Fibroblast of mammary gland (primary cell): Measurements from ENCODE around the gene PHF21A.

Experiments used
- DNase-seq: peaks from one replicate; pipeline ENCODE4 v3.0.0-alpha.2; 2010; ENCODE audit warnings: low read depth
- H3K4me3 ChIP-seq: 2 replicates; pipeline ENCODE4 v1.5.1; 2011; ENCODE audit warnings: low read depth, mild to moderate bottlenecking, low read length, moderate library complexity; ENCODE audit not compliant: control insufficient read depth
- TF ChIP-seq, protein P1 (sequence below): conservative IDR thresholded peaks from 2 replicates; pipeline ENCODE4 v1.5.1; 2011; ENCODE audit warnings: low read depth, low read length, inconsistent platforms; ENCODE audit not compliant: control insufficient read depth, insufficient read depth

PHF21A gene

DNA sequence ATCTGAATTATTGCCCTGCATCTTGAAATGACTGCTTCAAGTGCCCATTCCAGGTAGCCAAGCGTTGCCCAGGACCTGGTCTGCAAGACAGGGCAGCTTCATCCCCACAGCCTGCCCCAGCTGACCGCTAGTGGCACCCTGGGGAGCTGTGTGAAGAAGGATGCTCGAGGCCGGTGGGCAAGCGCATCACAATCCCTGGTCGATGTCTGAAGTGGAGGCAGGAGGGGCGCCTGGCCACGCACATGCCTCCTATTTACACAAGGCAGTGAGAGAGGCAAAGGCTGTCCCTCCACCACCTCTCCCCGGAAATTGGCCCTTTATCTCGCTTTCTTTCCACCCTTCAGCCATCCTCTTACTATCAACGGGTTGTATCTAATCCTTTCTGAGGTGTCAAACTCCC, 28.1 kb upstream of the PHF21A start:
- TF ChIP-seq, protein P1, sequence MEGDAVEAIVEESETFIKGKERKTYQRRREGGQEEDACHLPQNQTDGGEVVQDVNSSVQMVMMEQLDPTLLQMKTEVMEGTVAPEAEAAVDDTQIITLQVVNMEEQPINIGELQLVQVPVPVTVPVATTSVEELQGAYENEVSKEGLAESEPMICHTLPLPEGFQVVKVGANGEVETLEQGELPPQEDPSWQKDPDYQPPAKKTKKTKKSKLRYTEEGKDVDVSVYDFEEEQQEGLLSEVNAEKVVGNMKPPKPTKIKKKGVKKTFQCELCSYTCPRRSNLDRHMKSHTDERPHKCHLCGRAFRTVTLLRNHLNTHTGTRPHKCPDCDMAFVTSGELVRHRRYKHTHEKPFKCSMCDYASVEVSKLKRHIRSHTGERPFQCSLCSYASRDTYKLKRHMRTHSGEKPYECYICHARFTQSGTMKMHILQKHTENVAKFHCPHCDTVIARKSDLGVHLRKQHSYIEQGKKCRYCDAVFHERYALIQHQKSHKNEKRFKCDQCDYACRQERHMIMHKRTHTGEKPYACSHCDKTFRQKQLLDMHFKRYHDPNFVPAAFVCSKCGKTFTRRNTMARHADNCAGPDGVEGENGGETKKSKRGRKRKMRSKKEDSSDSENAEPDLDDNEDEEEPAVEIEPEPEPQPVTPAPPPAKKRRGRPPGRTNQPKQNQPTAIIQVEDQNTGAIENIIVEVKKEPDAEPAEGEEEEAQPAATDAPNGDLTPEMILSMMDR, result no peak
- no peak overlapping the region for H3K4me3 ChIP-seq
- no peak for DNase-seq

DNA sequence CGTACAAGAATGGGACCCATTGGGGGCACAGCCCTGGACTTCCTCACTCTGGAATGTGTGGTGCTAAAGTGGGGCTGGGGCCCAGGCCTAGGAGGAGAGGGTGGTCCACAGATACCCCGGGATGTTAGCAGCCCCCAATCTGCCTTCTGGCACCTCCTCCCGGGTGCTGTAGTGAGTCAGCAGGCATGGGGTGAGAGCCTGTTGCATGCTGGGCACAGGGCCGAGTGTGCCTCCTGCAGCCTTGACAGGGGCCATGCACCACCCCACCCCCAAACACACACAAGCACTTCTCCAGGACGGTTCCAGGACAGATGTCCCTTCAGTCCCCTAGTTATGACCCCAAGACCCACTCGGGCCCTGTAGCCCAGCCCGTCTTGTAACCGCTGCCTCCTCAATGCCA, 23.5 kb upstream of the PHF21A start:
- TF ChIP-seq, protein P1, result no peak
- H3K4me3 ChIP-seq, result no peak overlapping the region
- no peak for DNase-seq

DNA sequence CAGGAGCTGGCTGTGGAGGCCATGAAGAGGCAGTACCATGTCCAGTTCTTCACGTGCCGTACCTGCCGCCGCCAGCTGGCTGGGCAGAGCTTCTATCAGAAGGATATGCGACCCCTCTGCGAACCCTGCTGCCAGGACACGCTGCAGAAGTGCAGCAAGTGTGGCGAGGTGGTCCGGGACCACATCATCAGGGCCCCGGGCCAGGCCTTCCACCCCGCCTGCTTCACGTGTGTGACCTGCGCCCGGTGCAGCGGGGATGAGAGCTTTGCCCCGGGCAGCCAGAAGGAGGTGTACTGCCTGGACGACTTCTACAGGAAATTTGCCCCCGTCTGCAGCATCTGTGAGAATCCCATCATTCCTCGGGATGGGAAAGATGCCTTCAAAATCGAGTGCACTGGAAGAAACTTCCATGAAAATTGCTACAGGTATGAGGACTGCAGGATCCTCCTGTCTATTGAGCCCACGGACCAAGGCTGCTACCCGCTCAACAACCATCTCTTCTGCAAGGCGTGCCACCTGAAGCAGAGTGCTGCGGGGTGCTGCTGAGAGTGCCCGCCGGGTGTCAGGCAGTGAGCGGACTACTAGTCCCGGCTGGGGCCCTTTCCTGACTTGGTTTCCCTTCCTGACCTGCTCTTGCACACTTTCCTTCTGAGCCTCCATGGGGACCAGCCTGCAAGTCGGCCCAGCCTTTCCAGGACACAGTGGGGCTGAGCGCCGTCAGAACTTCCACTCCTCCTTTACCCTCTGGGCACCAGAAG, 22.0 kb upstream of the PHF21A start:
- no peak overlapping the region for H3K4me3 ChIP-seq
- no peak for DNase-seq
- TF ChIP-seq, protein P1, result no peak

DNA sequence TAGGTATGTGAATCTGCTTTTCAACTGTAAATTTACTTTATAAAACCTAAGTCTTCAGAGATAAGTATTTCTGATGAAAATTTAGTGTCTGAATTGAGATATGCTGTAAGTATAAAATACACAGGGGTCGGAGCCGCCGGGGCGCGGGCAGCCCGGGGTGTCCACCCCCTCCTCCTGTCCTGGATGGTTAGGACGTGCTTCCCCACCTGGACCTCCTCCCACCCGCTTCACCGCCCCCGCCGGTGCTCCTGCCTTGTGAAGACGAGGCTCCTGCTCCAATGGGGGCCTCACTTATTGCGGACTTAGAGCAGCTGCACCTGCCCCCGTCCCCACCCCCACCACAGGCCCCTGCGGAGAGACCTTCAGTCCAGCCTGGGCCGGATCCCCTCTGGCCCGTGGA, 21.3 kb upstream of the PHF21A start:
- TF ChIP-seq, protein P1, result no peak
- no peak overlapping the region for H3K4me3 ChIP-seq
- no peak for DNase-seq

DNA sequence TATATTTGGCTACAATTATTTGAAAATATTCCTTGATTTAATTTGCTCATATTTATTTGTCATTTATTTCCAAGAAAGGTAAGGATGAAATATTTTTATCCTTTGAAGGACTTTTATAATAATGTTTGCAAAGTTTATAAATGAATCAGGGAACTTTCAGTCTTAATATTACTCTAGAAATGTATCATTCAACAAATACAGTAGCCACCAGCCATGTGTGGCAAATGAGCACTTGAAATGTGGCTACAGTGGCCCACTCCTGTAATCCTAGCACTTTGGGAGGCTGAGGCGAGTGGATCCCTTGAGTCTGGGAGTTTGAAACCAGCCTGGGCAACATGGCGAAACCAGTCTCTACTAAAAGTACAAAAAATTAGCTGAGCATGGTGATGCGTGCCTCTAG, 20.3 kb upstream of the PHF21A start:
- TF ChIP-seq, protein P1, result no peak
- no peak overlapping the region for H3K4me3 ChIP-seq
- no peak for DNase-seq

DNA sequence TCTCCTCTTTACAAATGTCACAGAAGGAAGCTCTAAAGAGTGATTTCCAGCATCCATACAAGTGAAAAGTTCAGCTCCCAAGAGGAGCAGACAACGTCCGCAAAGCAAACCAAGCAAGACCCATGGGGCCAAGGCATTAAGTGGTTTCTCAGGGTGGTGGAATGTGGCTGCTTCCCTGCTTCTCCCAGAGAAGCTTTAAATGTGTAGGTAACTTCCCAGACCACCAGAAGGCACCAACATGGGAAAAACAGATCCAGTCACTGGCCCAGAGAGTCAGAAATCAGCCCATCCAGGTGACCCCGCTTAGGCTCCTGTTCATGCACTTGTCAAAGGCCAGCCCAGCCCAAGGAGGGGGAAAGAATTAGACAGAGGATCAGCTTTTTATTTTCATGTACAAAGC, 13.3 kb upstream of the PHF21A start:
- H3K4me3 ChIP-seq, result no peak overlapping the region
- no peak for DNase-seq
- TF ChIP-seq, protein P1, result no peak

DNA sequence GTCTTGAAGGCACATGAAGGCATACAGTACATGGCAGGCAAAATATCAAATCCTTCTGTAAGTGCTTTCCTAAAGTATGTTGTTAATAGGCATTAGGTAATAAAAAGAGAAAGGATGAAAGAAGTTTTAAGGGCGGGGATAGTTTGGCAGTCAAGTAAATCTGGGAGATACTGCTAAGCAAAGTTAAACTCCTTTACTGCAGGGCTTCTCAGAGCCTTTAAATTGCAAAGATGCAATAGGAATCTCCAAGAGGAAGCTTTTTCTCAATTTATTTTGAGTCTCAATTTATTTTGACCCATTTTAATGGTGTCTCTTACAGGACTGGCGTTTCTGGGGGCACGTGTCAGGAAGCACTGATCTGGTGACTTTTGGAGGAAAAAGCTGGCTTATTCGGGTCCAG, 12.8 kb upstream of the PHF21A start:
- DNase-seq, result no peak
- TF ChIP-seq, protein P1, result no peak
- no peak overlapping the region for H3K4me3 ChIP-seq
